OCI-LY3 (cell line): Measurements from ENCODE around the gene VSIG10L2.
"Not testable (repeated sequence)": the region's sequence is repeated elsewhere in the genome, so short reads cannot be mapped to it uniquely, and the experiment has no call there.

Source experiments
- H2AFZ ChIP-seq: fragments of 200-600, 300-600 bp; shearing (Covaris generic); 2 replicates; pipeline ENCODE4 v1.6.0; 2014; ENCODE audit warnings: antibody characterized with exemption, low read depth, low read length
- H3K27ac ChIP-seq: fragments of 200-600, 300-600 bp; sonication (generic); 2 replicates; pipeline ENCODE4 v1.5.1; 2014; ENCODE audit warnings: mild to moderate bottlenecking, low read length, moderate library complexity, mixed read lengths
- H3K27me3 ChIP-seq: fragments of 200-600, 300-600 bp; sonication (generic); 2 replicates; pipeline ENCODE4 v1.6.1; 2014; ENCODE audit warnings: low read depth, low read length, mixed read lengths
- H3K36me3 ChIP-seq: fragments of 200-600, 300-600 bp; sonication (generic); replicated peaks from 2 replicates; pipeline ENCODE3; 2014; ENCODE audit warnings: low read depth, low read length, mixed read lengths
- H3K4me1 ChIP-seq: fragments of 300-600, 200-600 bp; sonication (generic); 2 replicates; pipeline ENCODE4 v1.6.1; 2014; ENCODE audit warnings: low read length, mixed read lengths
- H3K4me2 ChIP-seq: fragments of 200-600, 300-600 bp; sonication (generic); 2 replicates; pipeline ENCODE4 v1.6.1; 2014; ENCODE audit warnings: low read length, mixed read lengths
- H3K4me3 ChIP-seq: fragments of 300-600, 200-600 bp; sonication (generic); 2 replicates; pipeline ENCODE4 v1.5.1; 2014; ENCODE audit warnings: antibody characterized with exemption, mild to moderate bottlenecking, low read length, moderate library complexity
- H3K79me2 ChIP-seq: fragments of 300-600, 200-600 bp; shearing (Covaris generic); 2 replicates; pipeline ENCODE4 v1.6.1; 2014; ENCODE audit warnings: mild to moderate bottlenecking, low read length, mixed read lengths
- H3K9ac ChIP-seq: fragments of 300-600, 200-600 bp; shearing (Covaris generic); 2 replicates; pipeline ENCODE4 v1.6.0; 2014; ENCODE audit warnings: mild to moderate bottlenecking, low read length, moderate library complexity
- H3K9me3 ChIP-seq: fragments of 200-600, 300-600 bp; shearing (Covaris generic); 2 replicates; pipeline ENCODE4 v1.6.1; 2014; ENCODE audit warnings: low read length, mixed read lengths; ENCODE audit not compliant: insufficient read depth
- H4K20me1 ChIP-seq: fragments of 200-600, 300-600 bp; sonication (generic); 2 replicates; pipeline ENCODE4 v1.6.1; 2016; ENCODE audit warnings: low read length, mixed read lengths; ENCODE audit not compliant: insufficient read depth
- EZH2phosphoT487 ChIP-seq: fragments of 200-600 bp; shearing (Covaris generic); IDR thresholded peaks from 2 replicates; pipeline ENCODE4 v1.6.1; 2018; ENCODE audit warnings: antibody characterized with exemption, mixed run types, low read depth
- TF ChIP-seq, protein P1 (sequence below): fragments of 200-600, 300-600 bp; sonication (generic); IDR thresholded peaks from 2 replicates; pipeline ENCODE4 v1.5.1; 2014; ENCODE audit warnings: antibody characterized with exemption, low read length, low read depth

VSIG10L2 gene

GRCh38 chr11:125910226-125910849 is 35.5 kb upstream of the VSIG10L2 start:
- no peaks in the 10 kb centered on the region for H4K20me1 ChIP-seq
- no peak overlapping the region for H3K4me2 ChIP-seq
- no peaks in the 10 kb centered on the region for H3K4me1 ChIP-seq
- H3K36me3 ChIP-seq: no peaks in the 10 kb centered on the region
- no peak for TF ChIP-seq EZH2phosphoT487
- TF ChIP-seq, protein P1, sequence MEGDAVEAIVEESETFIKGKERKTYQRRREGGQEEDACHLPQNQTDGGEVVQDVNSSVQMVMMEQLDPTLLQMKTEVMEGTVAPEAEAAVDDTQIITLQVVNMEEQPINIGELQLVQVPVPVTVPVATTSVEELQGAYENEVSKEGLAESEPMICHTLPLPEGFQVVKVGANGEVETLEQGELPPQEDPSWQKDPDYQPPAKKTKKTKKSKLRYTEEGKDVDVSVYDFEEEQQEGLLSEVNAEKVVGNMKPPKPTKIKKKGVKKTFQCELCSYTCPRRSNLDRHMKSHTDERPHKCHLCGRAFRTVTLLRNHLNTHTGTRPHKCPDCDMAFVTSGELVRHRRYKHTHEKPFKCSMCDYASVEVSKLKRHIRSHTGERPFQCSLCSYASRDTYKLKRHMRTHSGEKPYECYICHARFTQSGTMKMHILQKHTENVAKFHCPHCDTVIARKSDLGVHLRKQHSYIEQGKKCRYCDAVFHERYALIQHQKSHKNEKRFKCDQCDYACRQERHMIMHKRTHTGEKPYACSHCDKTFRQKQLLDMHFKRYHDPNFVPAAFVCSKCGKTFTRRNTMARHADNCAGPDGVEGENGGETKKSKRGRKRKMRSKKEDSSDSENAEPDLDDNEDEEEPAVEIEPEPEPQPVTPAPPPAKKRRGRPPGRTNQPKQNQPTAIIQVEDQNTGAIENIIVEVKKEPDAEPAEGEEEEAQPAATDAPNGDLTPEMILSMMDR: no peak
- no peak overlapping the region for H3K4me3 ChIP-seq
- no peaks in the 10 kb centered on the region for H3K9me3 ChIP-seq
- H3K27ac ChIP-seq: no peak overlapping the region
- peaks cover 31% of the 10 kb centered on the region for H3K27me3 ChIP-seq
- H3K9ac ChIP-seq: no peak overlapping the region
- H3K79me2 ChIP-seq: no peaks in the 10 kb centered on the region
- H2AFZ ChIP-seq: no peak overlapping the region

DNA sequence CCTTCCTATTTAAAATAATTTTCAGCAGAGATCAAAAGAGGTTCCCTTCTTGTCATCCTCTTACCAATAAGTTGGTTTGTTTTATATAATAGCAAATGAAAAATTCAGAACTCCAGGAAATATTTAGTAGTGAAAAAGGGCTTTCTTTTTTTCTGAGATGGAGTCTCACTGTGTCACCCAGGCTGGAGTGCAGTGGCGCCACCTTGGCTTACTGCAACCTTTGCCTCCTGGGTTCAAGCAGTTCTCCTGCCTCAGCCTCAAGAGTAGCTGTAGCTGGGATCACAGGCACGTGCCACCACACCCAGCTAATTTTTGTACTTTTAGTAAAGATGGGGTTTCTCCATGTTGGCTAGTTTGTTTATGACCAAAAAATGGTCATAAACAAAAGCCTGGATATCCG is 31.2 kb upstream of the VSIG10L2 start:
- H3K36me3 ChIP-seq, H3K4me2 ChIP-seq, H3K79me2 ChIP-seq, H3K4me3 ChIP-seq, H3K4me1 ChIP-seq, H3K9ac ChIP-seq, H3K27ac ChIP-seq, H3K9me3 ChIP-seq, H4K20me1 ChIP-seq, H2AFZ ChIP-seq: not testable (repeated sequence)
- H3K27me3 ChIP-seq: peaks cover 30% of the 10 kb centered on the region

DNA sequence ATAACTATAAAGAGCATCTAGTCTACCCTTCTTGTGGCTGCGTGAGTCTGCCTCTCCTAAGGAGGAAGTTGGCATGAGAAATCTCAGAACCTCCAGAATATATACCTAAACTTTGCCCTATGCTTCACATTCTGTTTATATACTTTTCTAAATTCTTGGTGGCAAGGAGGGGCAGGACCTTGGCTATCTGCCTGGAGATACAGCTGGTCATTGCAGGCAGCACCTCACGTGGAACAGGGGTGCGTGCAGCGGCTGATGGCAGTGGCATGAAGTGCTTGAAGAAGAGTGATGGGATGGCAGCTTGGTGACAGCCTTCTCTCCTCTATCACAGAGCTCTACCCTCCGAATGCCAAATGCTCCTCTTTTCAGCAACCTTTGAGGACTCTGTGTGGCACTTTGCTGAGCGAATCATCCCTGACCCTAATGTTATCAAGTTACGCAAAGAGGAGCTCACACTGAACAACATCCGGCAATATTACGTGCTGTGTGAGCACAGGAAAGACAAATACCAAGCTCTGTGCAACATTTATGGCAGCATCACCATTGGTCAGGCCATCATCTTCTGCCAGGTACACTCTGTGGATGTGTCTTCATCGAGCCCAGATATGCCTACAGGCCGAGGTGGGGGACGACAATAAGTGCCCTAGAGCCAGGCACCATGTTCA is 29.0 kb upstream of the VSIG10L2 start:
- TF ChIP-seq, protein P1: no peak
- TF ChIP-seq EZH2phosphoT487: no peak
- Histone ChIP-seq H4K20me1 (no peaks in the 10 kb centered on the region), H3K27me3 (peaks cover 17% of the 10 kb centered on the region), H3K36me3 (no peaks in the 10 kb centered on the region), H3K27ac (no peak overlapping the region), H3K4me1 (peaks cover 4% of the 10 kb centered on the region; the same call in 1 of the 2 replicates), H3K4me3 (no peak overlapping the region), H3K4me2 (no peak overlapping the region), H3K9ac (no peak overlapping the region), H3K9me3 (no peaks in the 10 kb centered on the region), H2AFZ (no peak overlapping the region), H3K79me2 (no peaks in the 10 kb centered on the region)

DNA sequence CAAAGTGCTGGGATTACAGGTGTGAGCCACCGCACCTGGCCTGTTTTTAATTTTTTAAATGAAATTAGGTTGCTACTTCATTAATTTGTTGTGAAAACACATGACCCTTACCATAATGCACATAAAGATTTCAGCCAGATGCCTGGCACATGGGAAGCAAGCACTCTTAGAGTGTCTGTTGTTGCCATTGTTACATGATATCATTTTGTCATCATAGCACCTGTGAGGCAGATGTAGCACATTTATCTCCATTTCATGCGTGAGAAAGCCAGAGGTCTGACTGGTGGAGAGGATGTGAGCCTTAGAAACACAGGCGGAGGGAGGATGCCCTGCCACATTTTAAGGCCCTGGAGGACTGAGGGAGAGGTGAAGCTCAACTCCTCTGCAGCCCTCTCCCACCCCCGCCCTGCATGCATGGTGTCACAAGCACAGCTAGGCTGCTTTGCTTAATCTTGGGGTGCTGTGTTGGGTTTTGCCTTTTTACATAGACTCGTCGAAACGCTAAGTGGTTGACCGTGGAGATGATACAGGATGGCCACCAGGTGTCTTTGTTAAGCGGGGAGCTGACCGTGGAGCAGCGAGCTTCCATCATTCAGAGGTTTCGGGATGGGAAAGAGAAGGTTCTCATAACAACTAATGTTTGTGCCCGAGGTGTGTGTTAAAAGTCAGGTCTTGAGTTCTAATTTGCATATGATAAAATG is 27.6 kb upstream of the VSIG10L2 start:
- no peak overlapping the region for H3K4me3 ChIP-seq
- H3K79me2 ChIP-seq: no peaks in the 10 kb centered on the region
- TF ChIP-seq, protein P1: no peak
- no peak for TF ChIP-seq EZH2phosphoT487
- H3K27me3 ChIP-seq: peaks cover 22% of the 10 kb centered on the region
- H3K27ac ChIP-seq: no peak overlapping the region
- H3K9ac ChIP-seq: no peak overlapping the region
- H3K4me2 ChIP-seq: no peak overlapping the region
- H3K9me3 ChIP-seq: no peaks in the 10 kb centered on the region
- no peaks in the 10 kb centered on the region for H4K20me1 ChIP-seq
- peaks cover 6% of the 10 kb centered on the region; the same call in 1 of the 2 replicates for H3K4me1 ChIP-seq
- no peaks in the 10 kb centered on the region for H3K36me3 ChIP-seq
- H2AFZ ChIP-seq: no peak overlapping the region
